GOT3 (cell line): ENCODE results near the gene LIX1.
"Not testable (repeated sequence)": the region's sequence is repeated elsewhere in the genome, so short reads cannot be mapped to it uniquely, and the experiment has no call there.

ENCODE experiments used
- DNase-seq: peaks from one replicate; lab custom pipeline; 2025; ENCODE audit warnings: mixed read lengths; lab: John Stamatoyannopoulos, UW

LIX1 gene

DNA sequence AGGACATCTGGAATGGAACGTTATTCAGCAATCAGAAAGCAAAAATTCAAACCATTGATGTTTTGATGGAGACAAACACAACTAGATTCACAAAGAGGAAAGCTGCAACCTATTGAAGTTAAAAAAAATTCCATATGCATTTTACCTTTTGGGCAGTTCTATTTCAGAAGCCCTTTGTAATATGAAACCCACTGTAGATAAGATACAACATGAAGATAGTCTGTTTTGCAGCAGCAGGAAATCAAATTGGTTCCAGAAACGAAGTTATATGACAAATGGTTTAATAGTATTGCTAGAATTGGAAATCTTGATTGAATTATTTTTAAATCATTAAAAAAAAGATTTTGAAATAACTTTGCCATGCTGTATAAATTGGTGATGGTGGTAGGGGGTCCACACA is 872 bp downstream of the LIX1 start:
- no peak for DNase-seq

DNA sequence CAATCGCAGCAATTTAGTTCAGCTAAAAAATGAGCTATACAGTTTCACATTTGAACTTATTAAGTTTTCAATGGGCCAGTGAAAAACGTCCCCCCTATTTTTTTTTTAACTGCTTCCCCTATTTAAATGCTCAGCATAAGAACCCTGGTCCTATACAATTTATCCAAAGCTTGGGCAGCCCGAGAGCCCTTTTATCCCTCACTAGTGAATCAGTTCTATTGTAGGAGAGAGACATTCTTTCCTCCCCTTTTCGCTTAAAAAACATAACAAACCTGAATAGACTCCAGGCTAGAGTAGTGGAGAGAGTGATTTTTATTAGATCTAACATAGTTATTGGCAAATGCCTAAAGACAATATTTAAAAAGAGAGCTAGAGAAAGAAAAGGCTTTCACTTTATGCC is 1.4 kb downstream of the LIX1 start:
- DNase-seq = no peak

DNA sequence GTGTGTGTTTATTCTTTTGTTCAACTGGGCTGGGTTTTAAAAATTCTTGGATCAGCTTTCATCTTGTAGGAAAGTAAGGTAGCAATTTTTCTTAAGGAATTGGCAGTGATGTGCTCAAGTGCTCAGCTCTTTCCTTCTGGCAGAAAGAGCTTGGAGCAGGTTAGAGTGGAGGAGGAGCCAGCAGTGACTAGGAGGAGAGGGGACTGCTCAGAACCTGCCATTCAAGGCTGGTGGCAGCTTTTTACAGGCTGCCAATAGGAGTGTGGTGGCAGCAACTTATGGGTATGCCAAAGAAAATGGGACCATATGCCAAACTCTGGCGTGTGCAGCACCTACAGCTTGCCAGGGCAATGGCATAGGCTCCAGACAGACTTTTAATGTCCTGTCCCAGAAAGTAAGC is 2.2 kb downstream of the LIX1 start:
- DNase-seq = not testable (repeated sequence)

DNA sequence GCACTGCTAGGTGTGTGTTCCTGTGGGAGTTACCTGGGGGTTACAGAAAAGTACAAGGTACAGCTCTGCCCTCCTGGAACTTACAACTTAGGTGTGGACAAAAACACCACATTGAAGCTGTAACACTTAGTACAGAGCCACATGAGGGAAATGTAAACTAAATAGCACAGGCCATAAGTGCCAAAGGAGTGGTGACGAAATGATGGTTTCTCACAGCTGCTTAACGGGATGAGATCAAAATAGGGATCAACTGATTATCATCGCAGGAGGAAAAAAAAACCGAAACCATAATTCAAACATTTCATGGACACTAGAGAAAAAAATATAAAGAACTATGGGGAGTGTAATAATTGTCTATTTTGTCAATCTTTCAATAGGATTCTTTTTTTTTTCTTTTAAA is 5.9 kb downstream of the LIX1 start:
- DNase-seq = no peak

DNA sequence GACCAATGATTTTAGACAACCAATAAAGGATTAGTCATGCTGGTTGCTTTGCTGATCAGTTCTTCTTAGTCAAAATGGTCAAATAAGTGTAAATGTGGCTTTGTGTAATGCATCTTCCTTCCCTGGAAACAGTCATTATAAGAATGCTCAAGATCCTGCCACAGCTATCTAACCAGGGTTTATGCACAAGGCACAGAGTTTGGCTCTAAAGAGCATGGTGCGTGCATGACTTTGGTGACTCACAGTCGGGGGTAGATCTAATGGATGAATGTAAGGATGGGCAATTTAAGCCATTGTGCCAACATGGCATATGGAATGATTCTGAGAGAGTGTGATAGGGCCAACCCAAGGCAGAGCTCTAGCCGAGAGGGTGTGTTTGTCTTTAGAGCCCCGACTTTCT is 6.5 kb downstream of the LIX1 start:
- DNase-seq = no peak

DNA sequence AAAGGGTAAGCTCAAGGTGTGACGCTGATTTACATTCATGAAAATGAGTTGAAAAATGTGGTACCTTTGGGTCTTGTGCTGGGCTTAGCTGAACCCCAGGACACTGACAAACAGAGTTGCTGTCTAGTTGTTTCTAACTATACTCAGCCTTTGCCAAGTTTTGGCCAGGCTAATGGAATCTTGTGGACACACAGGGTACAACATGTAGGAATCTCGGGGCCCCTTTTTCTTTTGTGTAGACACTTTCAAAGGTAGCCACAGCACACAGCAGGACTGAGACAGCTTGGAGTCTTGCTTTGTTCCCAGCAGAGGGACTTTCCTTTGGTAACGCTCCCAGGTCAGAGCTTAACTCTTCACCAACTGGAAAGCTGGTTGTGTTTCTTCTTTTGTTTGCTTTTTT is 7.8 kb downstream of the LIX1 start:
- DNase-seq = no peak

DNA sequence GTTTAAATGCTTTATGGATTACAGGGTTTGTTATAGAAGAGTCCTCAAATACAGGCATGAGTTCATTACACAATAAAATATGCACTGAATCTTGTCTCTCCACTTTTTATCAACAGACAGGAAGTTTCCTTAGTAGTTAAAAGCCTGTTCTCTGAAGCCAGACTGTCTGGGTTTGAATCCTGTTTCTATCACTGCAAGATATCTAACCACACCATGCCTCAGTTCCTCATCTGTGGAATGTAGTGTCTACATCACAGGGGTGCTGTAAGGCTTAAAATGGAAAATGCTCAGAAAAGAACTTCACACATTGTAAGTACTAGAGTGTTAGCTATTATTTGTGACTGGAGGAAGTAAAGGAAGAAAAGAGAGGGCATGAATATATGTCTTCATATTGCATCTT is 9.3 kb downstream of the LIX1 start:
- DNase-seq = no peak

DNA sequence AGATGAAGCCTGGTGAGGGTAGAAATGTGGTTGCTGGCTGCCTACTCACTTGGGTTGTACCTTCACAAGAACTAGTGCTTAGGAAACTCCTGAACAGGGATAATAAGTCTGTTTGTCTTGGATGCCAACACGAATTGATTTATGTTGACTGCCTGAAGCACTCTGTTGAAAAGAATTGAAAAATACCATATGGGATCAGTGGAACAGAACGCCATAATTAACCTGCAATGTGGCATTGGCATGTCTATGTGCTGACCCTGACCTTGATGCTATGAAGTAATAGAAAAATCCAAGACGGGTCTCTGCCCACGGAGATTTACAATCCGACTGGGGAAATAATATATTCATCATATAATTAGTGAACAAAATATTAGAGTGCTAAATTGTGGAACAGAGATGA is 10.5 kb downstream of the LIX1 start:
- DNase-seq = no peak

DNA sequence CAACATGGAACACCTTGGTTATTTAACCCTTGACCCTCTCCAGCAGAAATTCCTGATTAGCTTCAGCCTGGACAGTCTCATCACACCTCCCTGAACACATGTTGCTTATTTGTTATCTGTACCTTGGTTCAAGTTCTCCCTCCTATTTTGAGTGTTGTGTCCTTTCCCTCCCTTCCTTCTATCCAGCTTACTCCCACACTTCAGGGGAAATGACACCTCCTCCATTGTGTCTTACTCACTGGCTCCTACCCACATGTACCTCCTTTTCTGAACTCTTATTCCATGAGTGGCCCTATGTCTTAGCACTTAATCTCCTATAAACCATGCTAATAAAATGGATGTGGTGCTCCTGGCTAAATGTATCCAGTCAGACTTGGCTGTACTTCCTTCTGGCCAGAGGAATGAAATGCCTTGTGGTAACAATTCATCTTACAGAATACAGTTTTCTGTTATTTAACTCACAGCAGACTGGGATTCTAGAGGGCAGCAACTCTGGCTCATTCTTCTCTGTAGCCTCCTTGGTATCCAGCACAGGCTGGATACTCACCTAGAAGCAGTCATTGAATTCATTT is 11.2 kb downstream of the LIX1 start:
- DNase-seq = no peak

DNA sequence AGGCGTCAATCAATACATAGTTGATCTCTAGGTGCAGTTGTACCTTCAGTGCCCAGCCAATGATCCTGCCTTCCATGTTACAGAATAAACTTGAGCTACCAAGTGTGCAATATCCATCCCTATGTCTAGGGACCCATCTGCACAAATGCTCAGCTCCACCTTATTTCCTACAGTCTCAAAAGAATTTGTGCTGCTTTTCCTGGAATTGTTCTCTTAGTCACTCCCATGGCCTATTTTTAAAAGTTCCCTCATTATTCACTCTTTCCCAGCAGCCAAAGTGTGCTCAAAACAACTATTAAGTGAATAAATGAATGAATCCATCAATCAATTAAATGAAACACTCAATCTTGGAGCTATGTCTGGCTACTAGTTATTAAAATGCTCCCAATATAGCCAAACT is 14.7 kb downstream of the LIX1 start:
- DNase-seq = no peak

DNA sequence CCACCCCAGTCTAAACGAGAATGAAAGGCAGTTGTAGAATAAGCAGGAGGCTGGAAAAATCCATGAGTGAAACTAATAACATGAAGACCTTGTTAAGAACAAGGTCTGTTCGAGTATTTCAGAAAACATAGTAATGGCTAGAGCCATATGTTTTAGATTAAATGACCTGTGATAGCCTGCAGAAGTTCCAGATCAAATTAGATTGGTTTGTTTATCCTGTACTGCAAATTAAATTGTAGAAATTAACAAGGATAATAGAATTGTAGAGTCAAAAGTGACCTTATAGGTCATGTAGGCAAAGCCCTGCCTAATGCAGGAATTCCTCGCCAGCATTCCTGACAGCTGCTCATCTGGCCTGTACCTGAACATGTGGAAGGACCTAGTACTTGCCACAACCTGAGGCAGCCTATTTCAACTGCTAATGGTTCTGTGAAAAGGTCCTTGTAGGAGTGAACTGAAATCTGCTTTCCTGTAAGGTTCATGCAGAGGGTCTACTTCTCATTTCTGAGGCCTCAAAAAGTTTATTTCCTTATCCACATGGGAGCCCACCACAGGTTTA is 17.2 kb downstream of the LIX1 start:
- no peak for DNase-seq

DNA sequence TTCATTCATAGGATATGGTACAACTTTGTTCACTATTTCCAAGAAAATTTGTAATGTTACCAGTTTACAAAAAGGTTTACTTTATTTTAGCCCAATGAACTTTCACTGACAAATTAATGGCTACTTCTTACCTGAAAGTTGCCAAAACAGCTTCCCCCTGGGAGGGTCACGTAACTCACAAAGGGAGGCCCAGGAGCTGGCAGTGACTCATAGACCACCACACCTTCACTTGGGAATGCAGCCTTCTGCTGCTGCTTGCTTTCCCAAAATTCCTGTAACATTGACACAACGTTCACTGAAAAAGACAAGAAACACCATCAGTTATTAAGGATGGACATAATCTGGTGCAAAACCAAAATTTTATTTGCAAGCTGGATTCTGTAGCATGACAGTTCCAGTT is 18.1 kb downstream of the LIX1 start:
- DNase-seq = no peak

DNA sequence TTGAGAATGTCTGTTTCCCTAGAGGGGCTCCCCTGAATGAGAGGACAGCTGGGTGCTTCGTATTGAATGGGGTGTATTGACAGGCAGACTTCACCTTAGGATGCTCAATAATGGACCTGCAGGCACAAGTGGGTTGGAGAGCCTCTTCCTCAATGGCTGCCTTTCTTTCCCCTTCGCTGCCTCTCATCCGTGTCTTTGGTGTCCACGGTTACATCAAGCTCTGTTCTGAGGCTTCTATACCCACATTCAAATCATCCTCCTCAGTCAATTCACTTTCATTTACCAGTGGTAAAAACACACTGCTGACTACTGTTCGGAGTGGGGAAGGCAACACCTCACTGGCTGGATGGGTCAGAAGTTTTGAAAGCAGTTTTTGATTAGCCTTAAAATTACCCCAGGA is 20.6 kb downstream of the LIX1 start:
- DNase-seq = no peak

DNA sequence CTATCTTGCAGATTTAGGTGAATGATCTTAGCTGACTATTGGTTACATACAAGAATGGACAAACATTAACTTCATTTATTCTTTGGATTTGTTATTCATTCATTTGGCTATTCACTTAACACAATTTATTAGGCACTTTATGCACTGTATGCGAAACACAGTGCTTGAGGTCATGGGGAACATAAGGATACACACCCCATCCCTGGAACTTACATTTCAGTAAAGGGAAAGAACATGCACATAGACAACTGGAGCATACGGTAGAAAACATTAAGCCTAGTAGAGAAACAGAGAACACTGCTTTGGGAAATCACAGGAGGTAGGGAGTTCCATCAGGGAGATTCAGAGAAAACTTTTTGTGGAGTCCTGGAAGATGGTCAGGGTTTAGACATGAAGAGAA is 22.2 kb downstream of the LIX1 start:
- DNase-seq = no peak

DNA sequence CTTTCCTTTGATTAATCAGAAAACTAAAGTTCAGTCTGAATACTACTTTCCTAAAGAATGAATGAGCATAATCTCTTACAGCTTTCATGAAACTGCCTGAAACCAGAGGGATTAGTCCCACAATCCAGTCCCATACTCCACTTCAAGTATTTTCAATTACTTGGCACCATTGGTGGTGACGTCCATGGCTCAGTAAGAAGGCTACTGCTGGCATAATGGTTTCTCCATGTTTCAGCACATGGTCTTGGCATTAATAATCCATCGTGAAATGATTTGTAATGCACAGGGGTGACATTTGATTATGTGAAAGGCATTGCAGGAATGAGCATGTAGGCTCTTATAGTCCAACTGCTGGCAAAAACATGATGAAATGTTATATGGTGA is 23.4 kb downstream of the LIX1 start:
- no peak for DNase-seq

DNA sequence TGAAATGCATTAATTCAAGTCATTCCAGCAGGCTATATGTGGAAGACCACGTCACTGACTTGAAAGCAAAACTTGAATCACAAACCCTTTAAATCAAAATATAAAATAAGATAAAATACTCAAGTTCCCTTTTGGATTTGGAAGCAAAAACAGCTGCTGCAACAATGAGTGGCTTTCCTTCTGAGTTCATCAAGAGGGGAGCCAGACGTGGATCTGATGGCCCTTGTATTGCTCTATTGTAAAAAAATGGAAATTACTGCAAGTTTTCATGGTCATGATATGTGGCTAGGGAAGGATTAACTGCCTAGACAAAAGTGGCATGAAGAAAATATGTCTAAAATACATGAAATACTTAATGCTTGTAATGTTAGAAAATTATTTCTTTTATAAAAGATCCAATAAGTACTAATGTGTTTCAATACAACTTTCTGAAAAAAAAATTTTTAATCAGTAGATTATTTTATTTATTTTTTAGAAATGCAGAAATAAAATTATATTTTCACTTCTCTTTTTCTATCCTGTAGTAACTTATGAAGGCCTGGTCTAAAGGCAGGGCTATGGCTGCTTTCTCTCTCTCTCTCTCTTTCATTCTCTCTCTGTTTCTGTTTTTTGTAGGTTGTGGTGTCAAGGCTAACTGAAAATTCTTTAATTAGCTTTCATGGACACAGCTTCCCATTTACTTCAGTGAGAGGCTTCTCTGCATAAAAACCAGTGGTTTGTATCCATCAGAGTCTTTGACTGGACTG is 24.0 kb downstream of the LIX1 start:
- no peak for DNase-seq

DNA sequence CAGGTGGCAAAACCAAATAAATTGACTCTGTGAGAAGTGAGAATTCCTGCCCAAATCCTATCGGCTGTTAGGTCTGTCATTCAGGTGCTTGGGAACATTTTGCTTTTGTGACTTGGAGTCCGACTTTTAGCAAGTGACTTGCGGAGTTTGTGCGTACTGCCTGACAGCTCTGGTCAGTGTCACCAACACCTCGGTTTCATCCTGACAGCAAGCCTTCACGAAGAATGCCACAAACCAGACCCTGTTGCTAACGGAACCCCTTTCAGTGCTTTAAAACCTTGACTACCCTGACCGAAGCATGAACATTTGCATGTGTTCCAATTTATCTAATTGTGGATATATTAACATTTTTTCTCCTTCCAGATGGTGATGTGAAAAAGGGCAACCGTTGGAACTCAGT is 26.5 kb downstream of the LIX1 start:
- no peak for DNase-seq

DNA sequence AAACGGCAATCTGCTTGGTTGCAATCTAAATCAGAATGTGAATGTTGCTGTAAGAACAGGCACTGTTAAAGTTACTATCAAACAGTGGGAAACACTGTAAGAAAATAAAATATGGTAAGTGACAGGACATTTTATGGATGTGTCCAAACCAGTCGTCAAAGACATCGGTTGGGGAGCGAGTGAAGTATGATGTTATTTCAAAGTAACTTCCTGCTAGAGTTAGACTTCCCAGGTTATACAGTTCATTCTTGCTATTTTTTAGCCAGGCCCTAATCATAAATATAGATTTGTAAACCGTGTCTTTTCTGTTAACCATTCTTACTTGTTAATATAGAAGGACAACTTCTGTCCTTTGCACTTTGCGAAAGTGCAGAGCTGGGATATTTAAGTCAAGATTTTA is 30.2 kb downstream of the LIX1 start:
- DNase-seq = no peak

DNA sequence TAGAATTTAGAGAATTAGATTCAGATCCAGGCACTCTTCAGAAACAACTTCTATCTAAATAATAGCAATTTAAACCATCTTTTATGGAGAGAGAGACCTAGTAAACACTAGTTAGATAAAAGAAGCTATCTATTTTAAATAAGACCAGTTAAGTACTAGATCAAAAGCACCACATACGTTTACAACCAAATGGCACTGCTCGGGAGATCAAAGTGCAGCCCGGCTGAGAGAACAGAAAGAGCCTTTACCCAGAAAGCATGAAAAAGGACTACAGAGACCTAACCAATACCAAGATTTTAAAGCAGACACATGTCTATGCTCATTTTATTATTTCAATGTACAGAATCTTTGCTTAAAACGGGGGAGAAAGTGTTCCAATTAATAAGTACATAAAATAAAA is 30.8 kb downstream of the LIX1 start:
- no peak for DNase-seq

DNA sequence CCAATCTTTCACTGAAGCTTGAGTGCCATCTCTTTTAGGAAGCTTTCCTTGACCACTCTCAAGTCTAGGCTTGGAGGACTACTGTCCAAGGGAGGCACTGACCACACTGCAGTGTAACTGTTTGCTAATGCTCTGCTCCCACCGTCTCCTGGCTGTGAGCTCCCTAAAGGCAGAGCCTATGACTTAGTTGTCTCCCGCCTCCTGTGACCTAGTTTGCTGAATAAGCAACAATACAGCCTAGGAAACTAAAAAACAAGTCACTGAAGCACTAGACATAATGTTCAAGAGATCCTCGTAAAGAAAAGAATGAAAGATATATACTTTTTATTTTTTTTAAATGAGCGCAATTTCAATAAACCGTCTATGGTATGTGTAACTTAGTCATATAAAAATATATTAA is 31.4 kb downstream of the LIX1 start:
- DNase-seq = no peak

DNA sequence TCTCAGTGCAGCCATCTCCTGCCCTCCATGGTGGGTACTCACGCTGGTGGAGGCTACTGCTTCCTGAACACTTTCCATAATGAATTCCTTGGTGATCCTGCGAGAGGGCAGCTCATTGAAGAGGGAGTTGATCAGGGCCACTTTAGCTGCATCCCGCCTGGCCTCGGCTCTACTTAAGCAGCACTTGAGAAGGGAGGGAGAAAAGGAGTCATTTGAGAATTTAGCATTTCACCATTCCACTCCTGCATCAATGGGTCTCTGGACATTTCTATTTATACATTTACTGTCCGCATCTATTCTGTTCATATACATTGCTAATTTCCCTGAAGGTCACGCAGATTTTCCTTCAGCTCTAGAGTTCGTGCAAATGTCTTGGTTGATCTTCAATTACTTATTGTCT is 35.1 kb downstream of the LIX1 start:
- DNase-seq = no peak

DNA sequence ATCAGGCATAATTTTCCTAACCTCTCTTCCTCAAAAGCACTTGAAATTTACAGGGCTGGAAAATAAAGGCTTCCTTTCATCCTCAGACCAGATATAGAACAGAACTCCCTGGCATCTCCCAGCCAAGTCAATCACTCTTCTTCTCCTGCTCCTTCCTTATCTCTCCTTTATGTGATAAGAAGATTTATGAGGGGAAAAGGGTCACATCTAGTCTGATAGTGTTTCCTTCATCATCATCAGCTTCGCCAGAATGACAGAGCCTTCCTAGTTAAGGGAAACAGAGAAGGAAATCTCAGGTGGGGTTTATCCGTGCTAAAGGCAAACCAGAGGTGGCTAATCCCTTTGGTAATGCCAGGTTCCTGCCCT is 36.2 kb downstream of the LIX1 start:
- no peak for DNase-seq

DNA sequence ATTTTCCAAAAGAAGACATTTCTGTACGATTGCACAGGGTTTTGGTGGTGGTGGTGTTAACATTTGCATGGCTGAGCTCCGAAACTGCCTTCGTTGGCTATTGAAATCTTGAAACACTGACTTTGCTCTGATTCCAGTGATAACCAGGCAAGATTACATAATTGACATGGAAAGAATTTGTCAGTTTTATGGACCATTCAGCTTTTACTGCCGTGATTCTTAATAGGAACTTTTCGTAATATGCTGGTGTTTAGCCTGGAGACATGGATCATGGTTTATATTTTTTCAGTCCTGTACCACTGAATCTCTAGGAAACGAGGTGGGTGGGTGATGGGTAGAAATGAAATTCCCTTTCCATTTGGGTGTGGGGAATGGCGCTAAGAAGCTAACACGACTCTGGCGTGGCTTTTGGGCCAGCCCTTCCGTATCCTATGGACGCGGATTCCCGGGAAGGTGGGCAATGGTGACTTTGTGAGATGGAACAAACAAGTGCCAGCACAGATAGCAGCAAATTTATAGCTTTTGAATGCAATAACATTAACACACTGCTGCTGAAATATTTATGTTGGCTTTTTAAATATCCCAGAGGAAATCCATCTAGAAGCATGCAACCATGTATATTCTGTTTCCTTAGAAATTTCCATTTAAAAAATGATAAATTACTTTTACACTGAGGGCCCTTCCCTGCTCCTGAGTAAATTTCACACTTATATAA is 36.8 kb downstream of the LIX1 start:
- DNase-seq = no peak
